Parathyroid adenoma (tissue), 2 donors: Measurements from ENCODE around the gene GLP1R.

Experiments
- H2AFZ ChIP-seq: fragments of 300-600 bp; sonication (generic); one replicate; pipeline ENCODE4 v1.7.0; 2017; ENCODE audit warnings: antibody characterized with exemption, mild to moderate bottlenecking
- H3K27ac ChIP-seq: fragments of 300-600 bp; sonication (generic); one replicate; pipeline ENCODE4 v1.7.0; 2017
- H3K27me3 ChIP-seq: fragments of 300-600 bp; sonication (generic); one replicate; pipeline ENCODE4 v1.7.0; 2017; ENCODE audit warnings: low read length; ENCODE audit not compliant: control insufficient read depth, insufficient read depth
- H3K36me3 ChIP-seq: fragments of 300-600 bp; sonication (generic); one replicate; pipeline ENCODE4 v1.7.0; 2017; ENCODE audit warnings: low read length; ENCODE audit not compliant: control insufficient read depth, insufficient read depth
- H3K4me1 ChIP-seq: fragments of 300-600 bp; sonication (generic); one replicate; pipeline ENCODE4 v1.7.0; 2017; ENCODE audit warnings: control low read depth
- H3K4me2 ChIP-seq: fragments of 300-600 bp; sonication (generic); one replicate; pipeline ENCODE4 v1.7.0; 2017; ENCODE audit warnings: low read length
- H3K4me3 ChIP-seq: fragments of 300-600 bp; sonication (generic); one replicate; pipeline ENCODE4 v1.7.0; 2017; ENCODE audit warnings: low read depth, low read length
- H3K79me2 ChIP-seq: fragments of 300-600 bp; sonication (generic); one replicate; pipeline ENCODE4 v1.7.0; 2017; ENCODE audit warnings: control low read depth
- H3K9ac ChIP-seq: fragments of 300-600 bp; sonication (generic); one replicate; pipeline ENCODE4 v1.7.0; 2017; ENCODE audit warnings: mild to moderate bottlenecking
- H3K9me3 ChIP-seq: fragments of 300-600 bp; sonication (generic); one replicate; pipeline ENCODE4 v1.7.0; 2017; ENCODE audit warnings: low read length; ENCODE audit not compliant: control insufficient read depth
- TF ChIP-seq, protein P1 (sequence below): fragments of 300-600 bp; sonication (generic); IDR thresholded peaks from one replicate; pipeline ENCODE4 v1.7.0; 2017; ENCODE audit warnings: antibody characterized with exemption, mild to moderate bottlenecking
- donor health status: primary hyperparathyroidism.

Gene GLP1R

GRCh38 chr6:39059496-39060310 is 11.1 kb downstream of the GLP1R start:
- no peak overlapping the region for H3K4me2 ChIP-seq
- no peak overlapping the region for H3K9ac ChIP-seq
- no peaks in the 10 kb centered on the region for H3K27me3 ChIP-seq
- H3K9me3 ChIP-seq: no peaks in the 10 kb centered on the region
- TF ChIP-seq, protein P1, sequence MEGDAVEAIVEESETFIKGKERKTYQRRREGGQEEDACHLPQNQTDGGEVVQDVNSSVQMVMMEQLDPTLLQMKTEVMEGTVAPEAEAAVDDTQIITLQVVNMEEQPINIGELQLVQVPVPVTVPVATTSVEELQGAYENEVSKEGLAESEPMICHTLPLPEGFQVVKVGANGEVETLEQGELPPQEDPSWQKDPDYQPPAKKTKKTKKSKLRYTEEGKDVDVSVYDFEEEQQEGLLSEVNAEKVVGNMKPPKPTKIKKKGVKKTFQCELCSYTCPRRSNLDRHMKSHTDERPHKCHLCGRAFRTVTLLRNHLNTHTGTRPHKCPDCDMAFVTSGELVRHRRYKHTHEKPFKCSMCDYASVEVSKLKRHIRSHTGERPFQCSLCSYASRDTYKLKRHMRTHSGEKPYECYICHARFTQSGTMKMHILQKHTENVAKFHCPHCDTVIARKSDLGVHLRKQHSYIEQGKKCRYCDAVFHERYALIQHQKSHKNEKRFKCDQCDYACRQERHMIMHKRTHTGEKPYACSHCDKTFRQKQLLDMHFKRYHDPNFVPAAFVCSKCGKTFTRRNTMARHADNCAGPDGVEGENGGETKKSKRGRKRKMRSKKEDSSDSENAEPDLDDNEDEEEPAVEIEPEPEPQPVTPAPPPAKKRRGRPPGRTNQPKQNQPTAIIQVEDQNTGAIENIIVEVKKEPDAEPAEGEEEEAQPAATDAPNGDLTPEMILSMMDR: no peak
- no peaks in the 10 kb centered on the region for H3K36me3 ChIP-seq
- H3K4me1 ChIP-seq: no peaks in the 10 kb centered on the region
- H3K79me2 ChIP-seq: no peaks in the 10 kb centered on the region
- no peak overlapping the region for H2AFZ ChIP-seq
- H3K4me3 ChIP-seq: no peak overlapping the region
- H3K27ac ChIP-seq: no peak overlapping the region

DNA sequence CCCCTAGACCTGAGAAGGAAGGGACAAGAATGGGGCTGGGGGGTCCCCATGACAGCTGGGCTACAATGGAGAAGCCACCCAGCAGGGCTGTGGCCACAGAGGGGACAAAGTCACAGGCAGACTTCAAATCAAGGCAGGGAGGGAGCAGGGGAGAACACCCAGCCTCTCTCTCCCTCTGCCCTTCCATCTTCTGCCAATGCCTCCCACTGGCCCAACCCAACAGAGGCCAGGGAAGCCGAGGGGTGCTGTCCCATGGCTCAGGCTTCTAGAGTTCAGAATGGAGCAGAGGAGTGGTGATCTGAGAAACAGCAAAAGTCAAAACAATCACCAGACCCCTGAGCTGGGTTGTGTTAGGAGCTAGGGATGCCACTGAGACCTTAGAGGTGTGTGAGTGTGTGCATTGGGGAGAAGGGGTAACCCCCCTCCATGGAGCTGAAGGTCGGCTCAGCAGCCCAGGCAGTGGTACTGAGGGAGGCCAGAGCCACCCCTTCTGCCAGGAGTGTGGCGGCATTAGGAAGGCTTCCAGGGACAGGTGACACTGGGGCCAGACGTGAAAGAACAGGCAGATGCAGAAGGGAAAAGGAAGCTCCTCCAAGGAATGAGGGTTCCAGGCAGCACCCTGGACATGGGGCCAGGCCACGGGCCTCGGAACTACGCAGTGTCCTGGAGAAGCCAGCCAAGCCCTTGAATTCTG is 12.0 kb downstream of the GLP1R start:
- no peak overlapping the region for H3K4me3 ChIP-seq
- H3K4me1 ChIP-seq: no peaks in the 10 kb centered on the region
- TF ChIP-seq, protein P1: no peak
- H2AFZ ChIP-seq: no peak overlapping the region
- no peak overlapping the region for H3K9ac ChIP-seq
- H3K36me3 ChIP-seq: no peaks in the 10 kb centered on the region
- no peak overlapping the region for H3K27ac ChIP-seq
- no peaks in the 10 kb centered on the region for H3K79me2 ChIP-seq
- H3K4me2 ChIP-seq: no peak overlapping the region
- no peaks in the 10 kb centered on the region for H3K27me3 ChIP-seq
- no peaks in the 10 kb centered on the region for H3K9me3 ChIP-seq

DNA sequence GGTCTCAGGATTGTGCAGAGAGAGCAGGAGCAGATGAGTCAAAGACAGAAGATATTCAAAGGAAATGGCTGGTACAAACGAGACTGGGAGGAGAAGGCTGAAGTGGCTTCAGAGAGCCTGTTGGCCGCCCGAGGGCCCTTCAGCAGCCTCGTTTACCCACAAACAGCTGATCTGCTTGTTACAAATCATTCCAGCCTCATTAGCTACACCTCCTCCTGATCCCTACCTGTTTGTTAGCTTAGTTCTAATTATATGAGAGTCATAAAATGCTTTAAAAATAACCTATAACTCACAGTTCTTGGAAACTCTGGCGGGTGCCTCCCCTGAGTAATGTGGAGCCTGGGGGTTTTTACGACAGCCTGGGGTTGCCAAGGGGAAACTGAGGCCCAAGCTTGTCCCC is 12.6 kb downstream of the GLP1R start:
- no peak overlapping the region for H3K4me3 ChIP-seq
- H3K27me3 ChIP-seq: no peaks in the 10 kb centered on the region
- H3K4me2 ChIP-seq: no peak overlapping the region
- no peaks in the 10 kb centered on the region for H3K36me3 ChIP-seq
- no peaks in the 10 kb centered on the region for H3K9me3 ChIP-seq
- H3K9ac ChIP-seq: no peak overlapping the region
- H2AFZ ChIP-seq: no peak overlapping the region
- TF ChIP-seq, protein P1: no peak
- no peaks in the 10 kb centered on the region for H3K4me1 ChIP-seq
- no peak overlapping the region for H3K27ac ChIP-seq
- no peaks in the 10 kb centered on the region for H3K79me2 ChIP-seq

DNA sequence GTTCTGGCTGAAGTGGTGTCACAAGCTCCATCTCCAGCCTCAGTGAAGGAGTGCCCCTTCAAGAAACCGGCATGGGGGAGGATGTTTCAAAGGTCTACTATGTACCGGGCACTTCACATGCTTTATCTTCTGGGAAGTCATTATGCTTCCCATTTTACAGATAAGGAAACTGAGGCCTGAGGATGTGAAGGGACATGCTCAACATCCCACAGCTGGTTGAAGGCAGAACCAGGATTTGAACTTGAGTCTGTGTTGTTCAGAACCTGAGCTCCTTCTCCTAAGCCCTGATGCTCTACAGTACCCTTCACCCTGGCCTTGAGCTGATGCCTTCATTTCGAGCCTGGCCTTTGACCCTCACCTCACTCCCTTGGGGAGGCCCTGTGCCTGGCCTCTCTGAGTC is 13.0 kb downstream of the GLP1R start:
- no peaks in the 10 kb centered on the region for H3K4me1 ChIP-seq

More for the DNA sequence above, 13.0 kb downstream of the GLP1R start:
- Histone ChIP-seq H3K27me3 (no peaks in the 10 kb centered on the region), H2AFZ (no peak overlapping the region), H3K4me2 (no peak overlapping the region), H3K9me3 (no peaks in the 10 kb centered on the region), H3K79me2 (no peaks in the 10 kb centered on the region), H3K27ac (no peak overlapping the region), H3K4me3 (no peak overlapping the region), H3K36me3 (no peaks in the 10 kb centered on the region), H3K9ac (no peak overlapping the region)
- TF ChIP-seq, protein P1: no peak
